Fibroblast of lung (primary cell): ENCODE results near the gene TOR1AIP2.
"Not testable (repeated sequence)": the region's sequence is repeated elsewhere in the genome, so short reads cannot be mapped to it uniquely, and the experiment has no call there.

Source experiments
- EZH2 ChIP-seq: IDR thresholded peaks from 2 replicates; pipeline ENCODE4 v1.5.1; 2012; ENCODE audit warnings: low read length, control low read depth, mild to moderate bottlenecking; ENCODE audit errors: missing control alignments
- TF ChIP-seq, protein P1 (sequence below), 2 donors: IDR thresholded peaks in 1 of 2; conservative IDR thresholded peaks in 1 of 2; 1 replicate in 1 of 2; 2 replicates in 1 of 2; pipeline ENCODE4 v1.5.1; 2011 to 2012; ENCODE audit warnings: low read length in 2 of 2, control low read depth in 1 of 2, inconsistent platforms in 1 of 2, low read depth in 1 of 2, mild to moderate bottlenecking in 1 of 2

- TF ChIP-seq, protein P1, sequence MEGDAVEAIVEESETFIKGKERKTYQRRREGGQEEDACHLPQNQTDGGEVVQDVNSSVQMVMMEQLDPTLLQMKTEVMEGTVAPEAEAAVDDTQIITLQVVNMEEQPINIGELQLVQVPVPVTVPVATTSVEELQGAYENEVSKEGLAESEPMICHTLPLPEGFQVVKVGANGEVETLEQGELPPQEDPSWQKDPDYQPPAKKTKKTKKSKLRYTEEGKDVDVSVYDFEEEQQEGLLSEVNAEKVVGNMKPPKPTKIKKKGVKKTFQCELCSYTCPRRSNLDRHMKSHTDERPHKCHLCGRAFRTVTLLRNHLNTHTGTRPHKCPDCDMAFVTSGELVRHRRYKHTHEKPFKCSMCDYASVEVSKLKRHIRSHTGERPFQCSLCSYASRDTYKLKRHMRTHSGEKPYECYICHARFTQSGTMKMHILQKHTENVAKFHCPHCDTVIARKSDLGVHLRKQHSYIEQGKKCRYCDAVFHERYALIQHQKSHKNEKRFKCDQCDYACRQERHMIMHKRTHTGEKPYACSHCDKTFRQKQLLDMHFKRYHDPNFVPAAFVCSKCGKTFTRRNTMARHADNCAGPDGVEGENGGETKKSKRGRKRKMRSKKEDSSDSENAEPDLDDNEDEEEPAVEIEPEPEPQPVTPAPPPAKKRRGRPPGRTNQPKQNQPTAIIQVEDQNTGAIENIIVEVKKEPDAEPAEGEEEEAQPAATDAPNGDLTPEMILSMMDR (conservative IDR thresholded peaks at IDR 0.05 in 1 of 2, IDR thresholded peaks at IDR 0.05 in 1 of 2; ENCODE audit: low read depth in 1 of 2, low read length in 2 of 2) = not testable (repeated sequence)
- TF ChIP-seq EZH2 = not testable (repeated sequence)
These were observed 21.8 kb downstream of the TOR1AIP2 start for GRCh38 chr1:179855831-179856230.
